GM12878 (cell line): Measurements from ENCODE around the gene SERPINB8. TPM values are rescaled to one million over a fixed set of nuclear protein-coding genes. Genes with fewer than 3 reads are reported as not detected.

Experiments used
- ATAC-seq: fragments of 200-7000 bp; cut with Tn5 transposase; 3 replicates; pipeline ENCODE4 v1.9.1; 2020; ENCODE audit warnings: mild to moderate bottlenecking, moderate library complexity
- BruUV-seq: library from RNA; stranded (reverse); fragments of 400-500 nt; replicated peaks from 2 replicates; lab custom pipeline; 2021; lab: Mats Ljungman, UMichigan
- CTCF ChIA-PET: fragments of 300-600 bp; sonication (Branson Sonifier 250); formaldehyde crosslinking; extraction: SDS; loops from one replicate; lab custom pipeline; 2021; ENCODE audit warnings: inconsistent platforms; lab: Yijun Ruan, JAX
- POLR2A ChIA-PET: fragments of 350-600 bp; formaldehyde crosslinking; extraction: SDS; loops from one replicate; lab custom pipeline; 2021; ENCODE audit warnings: inconsistent platforms; lab: Charles Lee
- RAD21 ChIA-PET: fragments of 300-600 bp; sonication (Branson Sonifier 250); formaldehyde crosslinking; loops from one replicate; lab custom pipeline; 2023; ENCODE audit warnings: antibody characterized with exemption; ENCODE audit not compliant: unreplicated experiment; lab: Charles Lee
- SMC1A ChIA-PET: fragments of 300-600 bp; sonication (Branson Sonifier 250); formaldehyde crosslinking; loops from one replicate; lab custom pipeline; 2023; ENCODE audit not compliant: unreplicated experiment, uncharacterized antibody; lab: Charles Lee
- DNase-seq: peaks from one replicate; pipeline ENCODE4 v3.0.0-alpha.2; 2011; ENCODE audit warnings: low read depth, low spot score
- FAIRE-seq: peaks from 3 replicates; lab custom pipeline; 2011; peaks lifted over from hg19 to GRCh38; lab: Jason Lieb, UNC
- H2AFZ ChIP-seq: 2 replicates; pipeline ENCODE4 v1.6.0; 2011; ENCODE audit warnings: low read depth, low read length, control low read depth; ENCODE audit not compliant: control insufficient read depth
- H3K27ac ChIP-seq: 2 replicates; pipeline ENCODE4 v1.5.1; 2011; ENCODE audit warnings: control low read depth; ENCODE audit not compliant: control insufficient read depth, insufficient read depth
- H3K27me3 ChIP-seq, 2 experiments: replicated peaks in 1 of 2; 2 replicates each; pipeline versions ENCODE4 v1.6.0 to v1.6.1; 2011; ENCODE audit warnings: low read length in 1 of 2; ENCODE audit not compliant: control insufficient read depth in 2 of 2, insufficient read depth in 2 of 2
- H3K36me3 ChIP-seq, 2 experiments: 2 replicates each; pipeline ENCODE4 v1.5.1; 2011; ENCODE audit warnings: low read length in 1 of 2; ENCODE audit not compliant: control insufficient read depth in 2 of 2, insufficient read depth in 2 of 2
- H3K4me1 ChIP-seq: 2 replicates; pipeline ENCODE4 v1.6.1; 2011; ENCODE audit warnings: mild to moderate bottlenecking, low read length, moderate library complexity, mixed read lengths; ENCODE audit not compliant: control insufficient read depth, insufficient read depth
- H3K4me2 ChIP-seq: 2 replicates; pipeline ENCODE4 v1.6.0; 2011; ENCODE audit warnings: control low read depth; ENCODE audit not compliant: control insufficient read depth, insufficient read depth
- H3K4me3 ChIP-seq: fragments of 200-600 bp; sonication (generic); 2 replicates; pipeline ENCODE4 v1.5.1; 2016
- H3K79me2 ChIP-seq: 2 replicates; pipeline ENCODE4 v1.6.0; 2011; ENCODE audit warnings: low read length; ENCODE audit not compliant: control insufficient read depth, insufficient read depth
- H3K9ac ChIP-seq: 2 replicates; pipeline ENCODE4 v1.8.0; 2011; ENCODE audit warnings: low read length, control low read depth, mixed read lengths; ENCODE audit not compliant: control insufficient read depth, insufficient read depth
- H3K9me3 ChIP-seq: replicated peaks from 3 replicates; pipeline ENCODE4 v1.5.1; 2011; ENCODE audit warnings: mild to moderate bottlenecking, low read length; ENCODE audit not compliant: control insufficient read depth, insufficient read depth
- H4K20me1 ChIP-seq: 2 replicates; pipeline ENCODE4 v1.6.0; 2011; ENCODE audit not compliant: control insufficient read depth, insufficient read depth
- ATF7 ChIP-seq: fragments of 450-650 bp; IDR thresholded peaks from 2 replicates; pipeline ENCODE4 v1.6.1; 2016; ENCODE audit warnings: low read depth, mild to moderate bottlenecking
- GABPA ChIP-seq: IDR thresholded peaks from 2 replicates; pipeline ENCODE4 v1.6.1; 2014; ENCODE audit warnings: antibody characterized with exemption, low read depth, mild to moderate bottlenecking, inconsistent platforms
- IKZF2 ChIP-seq, 2 experiments: fragments of 450-650 bp; IDR thresholded peaks; 2 replicates each; pipeline ENCODE4 v1.6.1; 2017; ENCODE audit warnings: mild to moderate bottlenecking in 2 of 2, moderate library complexity in 2 of 2
- IRF5 ChIP-seq: fragments of 450-650 bp; IDR thresholded peaks from 2 replicates; pipeline ENCODE4 v1.6.1; 2017; ENCODE audit warnings: borderline replicate concordance
- JUND ChIP-seq: IDR thresholded peaks from 2 replicates; pipeline ENCODE4 v1.6.1; 2012; ENCODE audit warnings: low read depth, mild to moderate bottlenecking, low read length, improper control_type of control experiment, moderate library complexity
- KDM1A ChIP-seq: fragments of 200-600 bp; sonication (generic); IDR thresholded peaks from 2 replicates; pipeline ENCODE4 v1.6.1; 2016; ENCODE audit warnings: borderline replicate concordance
- MXI1 ChIP-seq: fragments of 150-350 bp; IDR thresholded peaks from 2 replicates; pipeline ENCODE4 v1.6.1; 2011; ENCODE audit warnings: low read depth, mild to moderate bottlenecking, inconsistent platforms, low read length, improper control_type of control experiment
- NR2C2 ChIP-seq: IDR thresholded peaks from 2 replicates; pipeline ENCODE4 v1.6.1; 2011; ENCODE audit warnings: borderline replicate concordance, low read depth; ENCODE audit not compliant: control insufficient read depth, insufficient read length
- NR2F1 ChIP-seq: fragments of 450-650 bp; conservative IDR thresholded peaks from 2 replicates; pipeline ENCODE4 v1.6.1; 2017; ENCODE audit warnings: mild to moderate bottlenecking
- PML ChIP-seq: IDR thresholded peaks from 2 replicates; pipeline ENCODE4 v1.6.1; 2012; ENCODE audit warnings: low read length, inconsistent platforms
- SPI1 ChIP-seq: IDR thresholded peaks from 2 replicates; pipeline ENCODE4 v1.6.1; 2011; ENCODE audit warnings: low read depth, mild to moderate bottlenecking, low read length, moderate library complexity, borderline replicate concordance; ENCODE audit not compliant: insufficient read depth
- STAT1 ChIP-seq: fragments of 450-650 bp; conservative IDR thresholded peaks from 2 replicates; pipeline ENCODE4 v1.6.1; 2014; ENCODE audit warnings: antibody characterized with exemption, mild to moderate bottlenecking
- TBL1XR1 ChIP-seq: IDR thresholded peaks from 2 replicates; pipeline ENCODE4 v1.6.1; 2012; ENCODE audit warnings: low read depth, low read length, improper control_type of control experiment
- YY1 ChIP-seq: IDR thresholded peaks from 2 replicates; pipeline ENCODE4 v1.6.1; 2011; ENCODE audit warnings: low read depth, mild to moderate bottlenecking, low read length
- WGBS: methylation state at CpG from one replicate; pipeline ENCODE4 v1.1.6; 2016; ENCODE audit warnings: low lambda C conversion rate; ENCODE audit not compliant: insufficient replicate concordance, insufficient coverage; ENCODE audit errors: missing lambda C conversion rate; 5-methylcytosine and 5-hydroxymethylcytosine counted together
- in situ Hi-C: fragments of 300-500 bp; cut with MboI; formaldehyde crosslinking; loops from 9 replicates; pipeline ENCODE4 v1.14.3; 2018; ENCODE audit warnings: mixed read lengths
- intact Hi-C: fragments of 100-400 bp; cut with micrococcal nuclease; formaldehyde crosslinking; loops from one replicate; pipeline ENCODE4 v1.14.2; 2022; ENCODE audit not compliant: unreplicated experiment
- polyA plus RNA-seq, 11 experiments: library from polyadenylated mRNA; depleted of rRNA in 4 of 11; unstranded in 6 of 11; stranded (reverse) in 5 of 11; fragments of >200 nt; fragmentation: Nextera tagmentation in 4 of 11; fragmentation: Illumina TruSeq in 1 of 11; extraction: Ambion mirVana in 4 of 11; extraction: Trizol in 1 of 11; gene quantifications; 1 replicate in 1 of 11; 2 replicates in 10 of 11; pipeline versions ENCODE4 v1.2.1 to v1.2.3, GENCODE V29; 2011 to 2016; ENCODE audit warnings: inconsistent platforms in 2 of 11, missing spikeins in 2 of 11, low read depth in 1 of 11
- total RNA-seq, 4 experiments: library from RNA; depleted of rRNA in 3 of 4; stranded (reverse); fragments of >200 nt in 3 of 4; fragmentation: Illumina TruSeq in 1 of 4; extraction: Trizol in 1 of 4; gene quantifications; 2 replicates each; pipeline versions ENCODE4 v1.2.1 to v1.2.3, GENCODE V29; 2013 to 2021

The SERPINB8 gene
- total and polyA plus RNA-seq, 10 of the 15 experiments (the other 5 are each of a cell fraction or from before 2014, with no cell fraction given), result 8.1 to 31.5 (median 16.7) TPM

GRCh38 chr18:63956755-63957154, 13.1 kb upstream of the SERPINB8 start:
- Histone ChIP-seq H4K20me1 (no peaks in the 10 kb centered on the region), H3K36me3 (peaks cover 5 to 24% of the 10 kb centered on the region in 2 experiments; a peak in 3 of 4 replicates), H2AFZ (no peak overlapping the region), H3K4me2 (no peak overlapping the region), H3K27me3 (no peaks in the 10 kb centered on the region), H3K9me3 (no peaks in the 10 kb centered on the region), H3K9ac (no peak overlapping the region), H3K4me1 (peaks cover 4% of the 10 kb centered on the region; the same call in 1 of the 2 replicates), H3K79me2 (peaks cover 26% of the 10 kb centered on the region), H3K4me3 (no peak overlapping the region), H3K27ac (no peak overlapping the region)
- ChIA-PET CTCF (no interaction called here), POLR2A (no interaction called here), RAD21 (no interaction called here), SMC1A (no interaction called here)
- DNase-seq (no peak), ATAC-seq (no peak; the same call in 2 of the 3 replicates), FAIRE-seq (no peak)
- no peak for TF ChIP-seq NR2F1
- TF ChIP-seq MXI1, result no peak
- no peak for TF ChIP-seq TBL1XR1
- TF ChIP-seq IRF5, result no peak
- TF ChIP-seq SPI1, result no peak
- TF ChIP-seq JUND, result no peak
- no peak for TF ChIP-seq STAT1
- no peak for TF ChIP-seq YY1
- no peak for TF ChIP-seq NR2C2
- no peak for TF ChIP-seq KDM1A
- TF ChIP-seq PML, result no peak
- TF ChIP-seq GABPA, result no peak
- TF ChIP-seq ATF7, result no peak
- no peak for TF ChIP-seq IKZF2 (IDR thresholded peaks at IDR 0.05)
- intact Hi-C loops (no loop called here), in situ Hi-C loops (no loop called here)
- 96% methylated on average over 4 of the region's 4 CpGs for WGBS
- no TSS peak for BruUV-seq
